Activated CD4-positive, CD25-positive, alpha-beta regulatory T cell (primary cell): ENCODE data around the gene LTB.

Experiments
- DNase-seq, 4 experiments: peaks; one replicate each; lab custom pipeline; 2025; lab: John Stamatoyannopoulos, UW

LTB gene

GRCh38 chr6:31530659-31531058, 51.6 kb downstream of the LTB start:
- no peak for DNase-seq
